ENCODE results near the gene MACROD2.
"Not testable (repeated sequence)": the region's sequence is repeated elsewhere in the genome, so short reads cannot be mapped to it uniquely, and the experiment has no call there.

MACROD2 gene

DNA sequence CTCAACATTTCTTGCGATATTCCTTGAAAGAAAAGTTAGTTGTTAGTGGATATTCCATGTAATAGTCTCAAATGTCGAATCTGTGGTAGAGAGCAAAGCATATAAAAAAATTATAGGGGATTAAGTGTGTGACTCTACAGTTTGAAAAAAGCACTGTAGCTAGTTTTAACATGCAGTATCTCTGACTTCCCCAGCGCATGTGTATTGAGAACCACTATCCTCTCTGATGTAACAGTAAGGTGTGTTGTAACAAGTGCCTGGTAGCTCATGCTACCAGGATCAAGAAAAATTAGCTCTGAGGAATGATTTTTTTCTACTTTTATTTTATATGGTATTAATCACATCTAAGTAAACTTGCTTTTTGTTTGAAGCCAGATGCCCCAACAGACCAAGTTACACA lies 1788.7 kb downstream of the MACROD2 start:
- DNase-seq (ENCODE audit: low spot score in 2 of 2): no peak
- peaks cover 11% of the 10 kb centered on the region for H3K4me1 ChIP-seq
- no peak overlapping the region for H3K4me3 ChIP-seq
- no peaks in the 10 kb centered on the region for H3K27me3 ChIP-seq (ENCODE audit: low read depth)
- no peaks in the 10 kb centered on the region for H3K36me3 ChIP-seq (replicated peaks)
- in situ Hi-C loops (cut with MboI; ENCODE audit: low sequenced_read_pairs): no loop called here
- H3K9me3 ChIP-seq: no peaks in the 10 kb centered on the region

DNA sequence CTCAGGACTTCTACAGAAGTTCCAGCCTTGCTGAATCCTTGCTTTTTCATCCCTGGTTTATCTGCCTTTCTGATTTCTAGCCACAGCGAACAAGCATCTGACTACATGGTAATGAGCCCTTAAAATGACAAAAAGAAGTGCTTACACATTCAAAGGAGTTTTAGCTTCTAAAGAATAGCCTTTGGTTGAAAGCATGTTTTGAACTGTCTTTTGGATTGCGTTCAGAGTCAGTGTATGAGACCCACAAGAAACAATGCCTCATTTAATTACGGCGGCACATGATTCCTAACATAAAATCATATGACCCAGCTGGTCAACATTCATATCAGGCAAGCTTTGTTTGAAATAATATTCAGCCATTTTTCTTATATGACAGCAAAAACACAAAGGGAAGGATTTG lies 1793.8 kb downstream of the MACROD2 start:
- peaks cover 14% of the 10 kb centered on the region for H3K4me1 ChIP-seq
- H3K27me3 ChIP-seq (ENCODE audit: low read depth): no peaks in the 10 kb centered on the region
- in situ Hi-C loops (cut with MboI; ENCODE audit: low sequenced_read_pairs): no loop called here
- no peaks in the 10 kb centered on the region for H3K36me3 ChIP-seq (replicated peaks)
- H3K9me3 ChIP-seq: no peaks in the 10 kb centered on the region
- DNase-seq (ENCODE audit: low spot score in 2 of 2): peak; percentile 10 to 63
- H3K4me3 ChIP-seq: no peak overlapping the region

DNA sequence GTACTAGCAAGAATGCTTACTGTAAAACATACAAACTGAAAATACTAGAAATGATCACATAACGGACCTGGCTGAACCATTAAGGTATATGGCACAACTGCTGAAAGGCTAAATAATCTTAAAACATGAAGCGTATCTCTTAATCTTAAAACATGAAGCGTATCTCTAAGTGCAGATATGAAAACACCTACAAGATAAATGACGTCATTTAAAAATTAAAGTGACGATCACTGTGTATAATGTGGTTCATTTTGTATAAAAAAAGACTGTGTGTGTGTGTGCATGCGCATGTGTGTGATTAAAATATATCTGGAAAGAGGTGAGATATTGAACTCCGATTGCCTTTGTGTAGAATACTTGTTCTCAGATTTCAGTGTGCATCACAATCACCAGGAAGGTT lies 1797.5 kb downstream of the MACROD2 start:
- no peak for DNase-seq (ENCODE audit: low spot score in 2 of 2)
- Histone ChIP-seq H3K9me3 (no peaks in the 10 kb centered on the region), H3K27me3 (ENCODE audit: low read depth) (no peaks in the 10 kb centered on the region), H3K4me1 (peaks cover 28% of the 10 kb centered on the region), H3K36me3 (replicated peaks) (no peaks in the 10 kb centered on the region), H3K4me3 (no peak overlapping the region)
- in situ Hi-C loops (cut with MboI; ENCODE audit: low sequenced_read_pairs): no loop called here

DNA sequence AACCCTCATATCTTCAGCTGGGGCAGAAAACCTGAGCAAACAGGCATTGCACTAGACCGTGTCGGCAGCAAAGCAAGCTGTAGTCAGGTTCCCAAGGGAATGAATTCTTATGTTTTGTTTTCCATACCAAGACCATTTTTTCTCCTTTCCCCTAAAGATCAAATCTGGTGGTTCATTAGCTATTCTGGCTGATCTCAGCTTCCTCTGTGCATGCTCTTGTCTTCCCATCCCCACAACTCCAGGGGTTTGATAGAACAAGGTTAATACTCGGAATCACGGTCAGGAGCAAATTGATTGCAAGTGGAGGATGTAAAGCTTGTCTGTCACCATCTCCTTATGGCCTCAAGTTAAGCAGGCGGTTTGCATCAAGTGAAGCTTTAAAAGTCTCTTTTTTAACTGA lies 1799.1 kb downstream of the MACROD2 start:
- Histone ChIP-seq H3K9me3 (no peaks in the 10 kb centered on the region), H3K27me3 (ENCODE audit: low read depth) (no peaks in the 10 kb centered on the region), H3K4me1 (peaks cover 14% of the 10 kb centered on the region), H3K4me3 (no peak overlapping the region), H3K36me3 (replicated peaks) (no peaks in the 10 kb centered on the region)
- in situ Hi-C loops (cut with MboI; ENCODE audit: low sequenced_read_pairs): no loop called here
- no peak for DNase-seq (ENCODE audit: low spot score in 2 of 2)

DNA sequence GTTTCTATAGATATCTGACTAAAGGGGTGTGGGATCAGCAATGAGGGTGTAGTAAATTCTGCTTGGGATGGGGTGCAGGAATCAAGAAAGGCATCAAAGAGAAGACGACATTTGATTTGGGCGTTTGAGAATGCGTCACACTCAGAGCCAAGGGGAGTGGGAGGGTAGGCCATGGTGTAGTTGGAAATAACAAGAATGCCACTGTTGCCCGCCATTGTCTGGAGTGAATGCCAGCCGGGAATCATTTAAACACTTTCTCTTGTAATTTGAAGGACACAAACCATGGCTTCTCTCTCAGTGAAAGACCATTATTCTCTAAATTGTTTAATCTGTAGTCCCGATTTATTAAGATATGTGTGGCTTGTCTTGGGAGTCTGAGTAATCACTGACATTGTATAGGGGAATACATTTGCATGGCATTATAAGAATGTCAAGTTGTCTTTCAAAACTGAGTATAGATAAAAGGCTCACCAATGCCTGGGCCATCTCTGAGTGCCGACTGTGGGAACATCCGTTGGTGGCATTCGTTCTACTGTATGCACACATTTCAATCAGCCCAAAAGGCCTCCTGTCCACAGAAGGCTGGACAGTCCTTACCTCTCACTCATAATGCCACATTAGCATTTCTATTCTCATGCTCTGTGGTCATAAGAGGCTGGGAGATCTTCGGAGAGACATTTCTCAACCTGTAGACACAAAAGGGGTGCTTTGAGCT lies 1800.1 kb downstream of the MACROD2 start:
- Histone ChIP-seq H3K9me3 (no peaks in the 10 kb centered on the region), H3K4me1 (peaks cover 14% of the 10 kb centered on the region), H3K27me3 (ENCODE audit: low read depth) (no peaks in the 10 kb centered on the region), H3K4me3 (no peak overlapping the region), H3K36me3 (replicated peaks) (no peaks in the 10 kb centered on the region)
- in situ Hi-C loops (cut with MboI; ENCODE audit: low sequenced_read_pairs): no loop called here
- DNase-seq (ENCODE audit: low spot score in 2 of 2): peak in 1 of 2 experiments; percentile 22

DNA sequence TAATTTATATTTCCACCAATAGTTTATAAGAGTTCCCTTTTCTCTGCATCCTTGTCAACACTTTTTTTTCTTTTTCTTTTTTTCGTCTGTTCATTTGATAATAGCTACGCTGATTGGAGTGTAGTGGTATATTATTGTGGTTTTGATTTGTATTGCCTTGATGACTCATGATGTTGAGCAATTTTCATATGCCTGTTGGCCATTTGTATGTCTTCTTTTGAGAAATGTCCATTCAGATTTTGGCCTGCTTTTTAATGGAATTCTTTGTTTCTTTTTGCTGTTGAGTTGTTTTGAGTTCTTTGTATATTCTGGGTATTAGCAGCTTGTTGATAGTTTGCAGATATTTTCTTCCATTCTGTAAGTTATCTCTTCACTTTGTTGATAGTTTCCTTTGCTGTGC lies 1804.6 kb downstream of the MACROD2 start:
- DNase-seq (ENCODE audit: low spot score in 2 of 2): no peak
- Histone ChIP-seq H3K9me3 (no peaks in the 10 kb centered on the region), H3K4me1 (peaks cover 11% of the 10 kb centered on the region), H3K27me3 (ENCODE audit: low read depth) (no peaks in the 10 kb centered on the region), H3K36me3 (replicated peaks) (no peaks in the 10 kb centered on the region), H3K4me3 (no peak overlapping the region)
- in situ Hi-C loops (cut with MboI; ENCODE audit: low sequenced_read_pairs): no loop called here

DNA sequence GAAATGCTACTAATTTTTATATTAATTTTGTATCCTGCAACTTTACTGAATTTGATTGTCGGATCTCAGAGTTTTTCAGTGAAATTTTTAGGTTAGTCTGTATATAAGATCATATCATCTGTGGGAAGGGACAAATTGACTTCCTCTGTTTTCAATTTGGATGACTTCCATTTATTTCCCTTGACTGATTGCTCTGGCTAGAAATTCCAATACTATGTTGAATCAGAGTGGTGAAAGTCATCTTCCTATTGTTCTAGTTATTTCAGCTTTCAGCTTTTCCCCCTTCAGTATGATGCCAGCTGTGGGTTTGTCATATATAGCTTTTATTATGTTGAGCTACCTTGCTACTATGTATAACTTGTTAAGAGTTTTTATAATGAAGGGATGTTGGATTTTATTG lies 1806.7 kb downstream of the MACROD2 start:
- Histone ChIP-seq H3K9me3 (no peaks in the 10 kb centered on the region), H3K36me3 (replicated peaks) (no peaks in the 10 kb centered on the region), H3K27me3 (ENCODE audit: low read depth) (no peaks in the 10 kb centered on the region), H3K4me1 (no peaks in the 10 kb centered on the region; the same call in 1 of the 2 replicates), H3K4me3 (no peak overlapping the region)
- in situ Hi-C loops (cut with MboI; ENCODE audit: low sequenced_read_pairs): no loop called here
- DNase-seq (ENCODE audit: low spot score in 2 of 2): no peak

DNA sequence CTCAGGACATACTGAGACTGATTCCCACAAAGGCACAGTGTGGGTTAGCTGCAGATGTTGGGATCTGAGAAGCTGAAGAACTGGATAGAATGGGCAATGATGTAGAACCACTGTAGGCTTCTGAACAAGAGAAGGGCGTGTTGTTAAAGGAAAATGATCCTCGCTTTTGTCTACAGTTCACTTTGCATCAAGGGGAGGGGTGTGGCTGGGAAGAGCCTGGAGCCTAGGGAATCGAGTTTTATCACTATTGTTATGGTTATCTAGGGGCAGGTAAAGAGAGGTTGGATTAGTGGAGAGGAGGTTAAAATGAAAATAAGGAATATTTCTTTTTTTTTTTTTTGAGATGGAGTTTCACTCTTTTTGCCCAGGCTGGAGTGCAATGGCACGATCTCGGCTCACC lies 1809.8 kb downstream of the MACROD2 start:
- no peak overlapping the region for H3K4me3 ChIP-seq
- in situ Hi-C loops (cut with MboI; ENCODE audit: low sequenced_read_pairs): no loop called here
- no peaks in the 10 kb centered on the region; the same call in 1 of the 2 replicates for H3K4me1 ChIP-seq
- no peaks in the 10 kb centered on the region for H3K27me3 ChIP-seq (ENCODE audit: low read depth)
- H3K9me3 ChIP-seq: no peaks in the 10 kb centered on the region; the same call in 1 of the 2 replicates
- H3K36me3 ChIP-seq (replicated peaks): no peaks in the 10 kb centered on the region
- peak in 1 of 2 experiments; percentile 12 for DNase-seq (ENCODE audit: low spot score in 2 of 2)

DNA sequence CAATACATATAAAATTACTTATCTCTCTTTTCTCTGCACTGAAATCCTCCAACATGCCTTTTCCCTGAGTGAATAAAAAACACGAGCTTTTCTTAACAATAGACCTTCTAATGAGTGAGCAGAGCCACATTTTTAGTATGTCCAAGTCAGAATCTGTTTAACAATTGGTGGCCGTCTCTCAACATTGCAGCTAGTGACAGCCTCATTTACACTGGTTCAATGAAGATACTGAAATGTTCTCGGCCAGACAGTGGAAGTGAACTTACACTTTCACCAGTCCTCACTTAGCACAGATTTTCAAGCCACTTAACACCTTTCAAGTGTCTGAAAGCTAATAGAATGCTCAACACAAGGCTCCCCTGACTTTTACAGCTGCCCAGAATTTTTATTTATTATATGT lies 1810.8 kb downstream of the MACROD2 start:
- Histone ChIP-seq H3K36me3 (replicated peaks) (no peaks in the 10 kb centered on the region), H3K9me3 (no peaks in the 10 kb centered on the region; the same call in 1 of the 2 replicates)
- in situ Hi-C loops (cut with MboI; ENCODE audit: low sequenced_read_pairs): no loop called here

DNA sequence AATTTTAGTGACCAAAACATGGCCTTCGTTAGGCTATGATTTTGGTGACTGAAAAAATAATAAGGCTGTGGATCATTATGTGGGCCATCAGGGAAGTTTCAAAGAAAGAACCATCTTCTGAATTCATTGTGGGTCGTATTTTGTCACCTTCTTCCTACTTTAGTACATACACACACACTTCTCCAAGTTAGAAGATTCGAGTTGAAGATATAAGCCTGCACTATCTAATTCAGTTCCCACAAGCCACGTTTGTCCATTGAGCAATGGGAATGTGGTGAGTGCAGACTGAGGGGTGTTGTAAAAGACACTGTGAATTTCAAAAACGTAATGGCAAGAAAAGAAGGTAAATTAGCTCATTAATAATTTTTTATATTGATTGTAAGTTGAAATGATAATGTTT lies 1812.0 kb downstream of the MACROD2 start:
- Histone ChIP-seq H3K4me1 (no peaks in the 10 kb centered on the region), H3K36me3 (replicated peaks) (no peaks in the 10 kb centered on the region), H3K4me3 (no peak overlapping the region), H3K9me3 (no peaks in the 10 kb centered on the region; the same call in 1 of the 2 replicates), H3K27me3 (ENCODE audit: low read depth) (no peaks in the 10 kb centered on the region)
- no peak for DNase-seq (ENCODE audit: low spot score in 2 of 2)
- in situ Hi-C loops (cut with MboI; ENCODE audit: low sequenced_read_pairs): no loop called here

More for the DNA sequence above, 1810.8 kb downstream of the MACROD2 start:
- no peak for DNase-seq (ENCODE audit: low spot score in 2 of 2)
- Histone ChIP-seq H3K4me3 (no peak overlapping the region), H3K27me3 (ENCODE audit: low read depth) (no peaks in the 10 kb centered on the region), H3K4me1 (no peaks in the 10 kb centered on the region; the same call in 1 of the 2 replicates)

DNA sequence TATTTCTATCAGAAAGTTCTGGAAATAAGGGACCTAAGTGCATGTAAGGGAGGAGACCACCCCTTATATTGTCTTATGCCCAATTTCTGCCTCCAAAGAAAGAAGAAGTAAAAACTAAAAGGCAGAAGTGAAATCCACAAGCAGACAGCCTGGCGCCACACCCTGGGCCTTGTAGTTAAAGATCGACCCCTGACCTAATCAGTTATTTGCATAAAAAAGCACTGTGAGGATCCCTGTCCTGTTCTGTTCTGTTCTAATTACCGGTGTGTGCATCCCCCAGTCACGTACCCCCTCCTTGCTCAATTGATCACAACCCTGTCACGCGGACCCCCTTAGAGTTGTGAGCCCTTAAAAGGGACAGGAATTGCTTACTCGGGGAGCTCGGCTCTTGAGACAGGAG lies 1812.5 kb downstream of the MACROD2 start:
- H3K36me3 ChIP-seq (replicated peaks); H3K4me3 ChIP-seq; H3K27me3 ChIP-seq (ENCODE audit: low read depth); in situ Hi-C loops (cut with MboI; ENCODE audit: low sequenced_read_pairs); DNase-seq (ENCODE audit: low spot score in 2 of 2); H3K9me3 ChIP-seq; H3K4me1 ChIP-seq: not testable (repeated sequence)

DNA sequence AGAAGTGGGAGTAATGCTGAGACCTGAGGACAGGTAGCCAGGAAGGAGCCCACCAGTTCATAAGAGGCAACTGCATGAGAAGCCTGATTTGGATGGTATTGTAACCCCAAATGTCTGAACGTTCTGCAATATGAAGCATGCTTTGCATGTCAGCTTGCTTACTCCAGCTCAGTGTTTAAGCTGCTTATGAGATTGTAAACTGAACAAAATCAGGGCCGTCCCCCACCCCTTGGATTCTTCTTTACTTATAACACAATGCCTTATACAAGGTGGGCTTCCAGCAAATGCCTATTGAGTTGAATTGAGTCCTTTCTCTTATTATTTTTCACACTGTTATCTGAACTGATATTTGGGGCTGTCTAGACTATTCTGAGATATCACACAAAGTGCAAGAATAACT lies 1816.6 kb downstream of the MACROD2 start:
- no peak for DNase-seq (ENCODE audit: low spot score in 2 of 2)
- Histone ChIP-seq H3K36me3 (replicated peaks) (no peaks in the 10 kb centered on the region), H3K9me3 (no peaks in the 10 kb centered on the region; the same call in 1 of the 2 replicates), H3K4me3 (no peak overlapping the region), H3K4me1 (no peaks in the 10 kb centered on the region), H3K27me3 (ENCODE audit: low read depth) (no peaks in the 10 kb centered on the region)
- in situ Hi-C loops (cut with MboI; ENCODE audit: low sequenced_read_pairs): no loop called here

DNA sequence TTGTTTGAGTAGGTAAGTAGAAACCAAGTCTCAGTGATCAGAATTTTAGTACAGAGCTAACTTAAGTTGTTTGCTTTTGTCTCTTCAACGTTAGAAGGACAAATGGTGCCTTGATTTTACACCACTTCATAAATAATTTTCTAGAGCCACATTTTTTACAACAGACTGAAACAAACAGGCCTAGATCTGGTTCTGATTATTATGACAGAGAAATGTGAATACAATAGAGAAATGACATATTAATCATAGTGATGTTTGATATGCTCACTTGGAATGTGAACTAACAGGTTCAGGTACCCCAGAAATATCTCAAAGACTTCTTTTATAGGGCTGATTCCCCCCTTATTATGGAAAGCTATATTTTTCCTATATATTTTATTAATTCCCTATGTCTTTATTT lies 1817.4 kb downstream of the MACROD2 start:
- no peaks in the 10 kb centered on the region for H3K27me3 ChIP-seq (ENCODE audit: low read depth)
- no peaks in the 10 kb centered on the region; the same call in 1 of the 2 replicates for H3K9me3 ChIP-seq
- no peaks in the 10 kb centered on the region for H3K36me3 ChIP-seq (replicated peaks)
- no peak for DNase-seq (ENCODE audit: low spot score in 2 of 2)
- in situ Hi-C loops (cut with MboI; ENCODE audit: low sequenced_read_pairs): no loop called here
- no peaks in the 10 kb centered on the region for H3K4me1 ChIP-seq
- H3K4me3 ChIP-seq: no peak overlapping the region

DNA sequence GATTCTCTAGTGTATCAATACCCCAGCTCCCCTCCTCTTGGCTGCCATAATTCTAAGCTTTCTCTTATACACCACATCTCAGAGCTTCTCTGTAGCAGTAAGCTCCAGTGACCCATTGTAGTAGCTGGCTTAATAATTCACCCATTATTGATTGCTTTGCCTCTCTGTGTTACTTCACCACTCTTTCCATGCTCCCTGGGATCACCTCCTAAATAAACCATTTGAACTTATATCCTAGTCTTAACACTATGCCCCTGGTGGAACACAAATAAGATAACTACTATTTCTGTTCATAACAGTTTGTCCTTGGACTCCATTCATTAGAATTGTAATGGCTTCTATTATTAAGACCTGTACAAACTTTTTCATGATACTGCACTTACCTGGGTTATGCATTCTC lies 1819.0 kb downstream of the MACROD2 start:
- H3K4me3 ChIP-seq: no peak overlapping the region
- in situ Hi-C loops (cut with MboI; ENCODE audit: low sequenced_read_pairs): no loop called here
- no peaks in the 10 kb centered on the region for H3K36me3 ChIP-seq (replicated peaks)
- H3K27me3 ChIP-seq (ENCODE audit: low read depth): no peaks in the 10 kb centered on the region
- H3K9me3 ChIP-seq: no peaks in the 10 kb centered on the region
- DNase-seq (ENCODE audit: low spot score in 2 of 2): no peak
- no peaks in the 10 kb centered on the region for H3K4me1 ChIP-seq

DNA sequence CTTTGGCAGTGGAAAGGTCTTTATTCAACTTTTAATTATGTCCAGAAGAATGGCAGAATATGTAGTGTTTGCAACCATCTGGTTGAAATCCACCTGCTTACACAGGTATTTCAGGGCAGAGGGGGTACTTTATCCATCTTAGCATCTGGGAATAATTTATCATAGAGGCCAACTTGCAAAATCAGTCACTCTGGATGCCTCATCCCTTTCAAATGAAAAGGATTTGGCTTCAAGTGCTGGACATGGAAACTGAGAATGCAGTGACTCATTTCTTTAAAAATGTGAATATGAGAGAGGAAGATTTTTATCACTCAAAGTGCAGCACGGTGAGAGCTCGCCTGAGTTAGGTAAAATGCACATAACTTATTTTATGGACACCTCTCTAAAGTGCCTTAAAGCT lies 1819.6 kb downstream of the MACROD2 start:
- no peaks in the 10 kb centered on the region for H3K4me1 ChIP-seq
- no peaks in the 10 kb centered on the region for H3K9me3 ChIP-seq
- no peaks in the 10 kb centered on the region for H3K36me3 ChIP-seq (replicated peaks)
- DNase-seq (ENCODE audit: low spot score in 2 of 2): no peak
- no peaks in the 10 kb centered on the region for H3K27me3 ChIP-seq (ENCODE audit: low read depth)
- no peak overlapping the region for H3K4me3 ChIP-seq
- in situ Hi-C loops (cut with MboI; ENCODE audit: low sequenced_read_pairs): no loop called here

All from HAP-1 (cell line).